ENCODE measurements around the gene CLEC11A. TPM values are rescaled to one million over a fixed set of nuclear protein-coding genes. Genes with fewer than 3 reads are reported as not detected.

The CLEC11A gene
- total RNA-seq, 1 donor from 2014 or later = 25.0 TPM

GRCh38 chr19:50705422-50706019 lies 17.6 kb upstream of the CLEC11A start:
- Histone ChIP-seq H3K9me3 (no peaks in the 10 kb centered on the region), H3K27ac (no peak overlapping the region), H3K4me1 (no peaks in the 10 kb centered on the region), H3K27me3 (no peaks in the 10 kb centered on the region), H3K36me3 (no peaks in the 10 kb centered on the region), H3K4me3 (no peak overlapping the region)
- DNase-seq (ENCODE audit: extremely low spot score in 2 of 2) = no peak
- intact Hi-C loops (cut with DNase I) = no loop called here
- TF ChIP-seq CTCF (IDR thresholded peaks at IDR 0.05) (peak in 2 of 3 experiments; percentile 30 to 41), POLR2AphosphoS5 (IDR thresholded peaks at IDR 0.05; ENCODE audit: insufficient read depth in 1 of 2, low read depth in 1 of 2) (no peak)

GRCh38 chr19:50706387-50706786 lies 16.8 kb upstream of the CLEC11A start:
- DNase-seq (ENCODE audit: extremely low spot score in 2 of 2) = no peak
- intact Hi-C loops (cut with DNase I) = no loop called here
- H3K36me3 ChIP-seq = no peaks in the 10 kb centered on the region
- H3K27ac ChIP-seq = no peak overlapping the region
- TF ChIP-seq POLR2A (IDR thresholded peaks at IDR 0.05) (no peak), POLR2AphosphoS5 (IDR thresholded peaks at IDR 0.05; ENCODE audit: insufficient read depth in 1 of 2, low read depth in 1 of 2) (no peak), CTCF (IDR thresholded peaks at IDR 0.05) (no peak)
- no peaks in the 10 kb centered on the region for H3K4me1 ChIP-seq
- H3K27me3 ChIP-seq = no peaks in the 10 kb centered on the region
- no peaks in the 10 kb centered on the region for H3K9me3 ChIP-seq
- no peak overlapping the region for H3K4me3 ChIP-seq

GRCh38 chr19:50708179-50708879 lies 14.8 kb upstream of the CLEC11A start:
- DNase-seq (ENCODE audit: extremely low spot score in 2 of 2) = no peak
- no peak overlapping the region for H3K27ac ChIP-seq
- no peaks in the 10 kb centered on the region for H3K36me3 ChIP-seq
- H3K27me3 ChIP-seq = no peaks in the 10 kb centered on the region
- H3K4me1 ChIP-seq = no peaks in the 10 kb centered on the region
- H3K9me3 ChIP-seq = no peaks in the 10 kb centered on the region
- TF ChIP-seq POLR2AphosphoS5 (IDR thresholded peaks at IDR 0.05; ENCODE audit: insufficient read depth in 1 of 2, low read depth in 1 of 2) = no peak
- TF ChIP-seq POLR2A (IDR thresholded peaks at IDR 0.05) = no peak
- TF ChIP-seq CTCF (IDR thresholded peaks at IDR 0.05) = no peak
- H3K4me3 ChIP-seq = no peak overlapping the region
- intact Hi-C loops (cut with DNase I) = no loop called here

GRCh38 chr19:50710094-50710493 lies 13.1 kb upstream of the CLEC11A start:
- intact Hi-C loops (cut with DNase I) = no loop called here
- H3K36me3 ChIP-seq = no peaks in the 10 kb centered on the region
- no peak overlapping the region for H3K27ac ChIP-seq
- H3K9me3 ChIP-seq = no peaks in the 10 kb centered on the region
- H3K4me1 ChIP-seq = no peaks in the 10 kb centered on the region
- H3K4me3 ChIP-seq = no peak overlapping the region
- no peak for DNase-seq (ENCODE audit: extremely low spot score in 2 of 2)
- H3K27me3 ChIP-seq = no peaks in the 10 kb centered on the region
- TF ChIP-seq POLR2A (IDR thresholded peaks at IDR 0.05) (no peak), POLR2AphosphoS5 (IDR thresholded peaks at IDR 0.05; ENCODE audit: insufficient read depth in 1 of 2, low read depth in 1 of 2) (no peak), CTCF (IDR thresholded peaks at IDR 0.05) (no peak)

- Histone ChIP-seq H3K27ac (no peak overlapping the region), H3K27me3 (no peaks in the 10 kb centered on the region), H3K4me1 (no peaks in the 10 kb centered on the region), H3K9me3 (no peaks in the 10 kb centered on the region), H3K36me3 (no peaks in the 10 kb centered on the region), H3K4me3 (no peak overlapping the region)
- no peak for DNase-seq (ENCODE audit: extremely low spot score in 2 of 2)
- TF ChIP-seq POLR2AphosphoS5 (IDR thresholded peaks at IDR 0.05; ENCODE audit: insufficient read depth in 1 of 2, low read depth in 1 of 2) = no peak
- TF ChIP-seq CTCF (IDR thresholded peaks at IDR 0.05) = no peak
- no peak for TF ChIP-seq POLR2A (IDR thresholded peaks at IDR 0.05)
- intact Hi-C loops (cut with DNase I) = no loop called here
Observed at GRCh38 chr19:50710612-50711011, 12.6 kb upstream of the CLEC11A start.
